GM18499 (cell line): ENCODE measurements around the gene AKIP1.
"Not testable (repeated sequence)": the region's sequence is repeated elsewhere in the genome, so short reads cannot be mapped to it uniquely, and the experiment has no call there.

Experiments used
- ATAC-seq: cut with Tn5 transposase; IDR thresholded peaks from one replicate; pipeline ENCODE4 v1.9.1; 2021; ENCODE audit warnings: moderate number of reproducible peaks; ENCODE audit not compliant: insufficient read depth, unreplicated experiment

Gene AKIP1

GRCh38 chr11:8913961-8914660 lies 3.1 kb downstream of the AKIP1 start:
- no peak for ATAC-seq

GRCh38 chr11:8914661-8915018 lies 3.7 kb downstream of the AKIP1 start:
- no peak for ATAC-seq

- no peak for ATAC-seq
Observed at GRCh38 chr11:8917157-8917825, 6.3 kb downstream of the AKIP1 start.

- ATAC-seq, result no peak
Observed at GRCh38 chr11:8922691-8923090, 11.7 kb downstream of the AKIP1 start.

- no peak for ATAC-seq
Observed at GRCh38 chr11:8925711-8926110, 14.7 kb downstream of the AKIP1 start.

- ATAC-seq, result no peak
Observed at GRCh38 chr11:8926236-8926635, 15.2 kb downstream of the AKIP1 start.

GRCh38 chr11:8927233-8927632 lies 16.2 kb downstream of the AKIP1 start:
- no peak for ATAC-seq

GRCh38 chr11:8928205-8928604 lies 17.2 kb downstream of the AKIP1 start:
- no peak for ATAC-seq

- no peak for ATAC-seq
Observed at GRCh38 chr11:8928981-8929615, 18.1 kb downstream of the AKIP1 start.

- no peak for ATAC-seq
Observed at GRCh38 chr11:8930456-8931175, 19.6 kb downstream of the AKIP1 start.

GRCh38 chr11:8932564-8933180 lies 21.7 kb downstream of the AKIP1 start, which contains the start of gene C11orf16:
Gene C11orf16 (minus strand): TSS chr11:8932947. CDS start chr11:8932308, 639 bp downstream.
- no peak for ATAC-seq

- ATAC-seq, result no peak
Observed at GRCh38 chr11:8933931-8934330, 22.9 kb downstream of the AKIP1 start.

GRCh38 chr11:8934742-8935488 lies 23.9 kb downstream of the AKIP1 start:
- ATAC-seq, result no peak

GRCh38 chr11:8935789-8936188 lies 24.8 kb downstream of the AKIP1 start:
- ATAC-seq, result not testable (repeated sequence)

- ATAC-seq, result no peak
Observed at GRCh38 chr11:8937159-8937558, 26.2 kb downstream of the AKIP1 start.

- ATAC-seq, result no peak
Observed at GRCh38 chr11:8937659-8938058, 26.7 kb downstream of the AKIP1 start.

GRCh38 chr11:8941341-8942103 lies 30.5 kb downstream of the AKIP1 start:
- ATAC-seq, result no peak

- ATAC-seq, result no peak
Observed at GRCh38 chr11:8942518-8943066, 31.6 kb downstream of the AKIP1 start, which contains the start of gene ASCL3. Gene ASCL3 (minus strand): TSS chr11:8943016. CDS start chr11:8938161, 4,855 bp downstream.
